ENCODE results near the gene ANKS1B.

DNA sequence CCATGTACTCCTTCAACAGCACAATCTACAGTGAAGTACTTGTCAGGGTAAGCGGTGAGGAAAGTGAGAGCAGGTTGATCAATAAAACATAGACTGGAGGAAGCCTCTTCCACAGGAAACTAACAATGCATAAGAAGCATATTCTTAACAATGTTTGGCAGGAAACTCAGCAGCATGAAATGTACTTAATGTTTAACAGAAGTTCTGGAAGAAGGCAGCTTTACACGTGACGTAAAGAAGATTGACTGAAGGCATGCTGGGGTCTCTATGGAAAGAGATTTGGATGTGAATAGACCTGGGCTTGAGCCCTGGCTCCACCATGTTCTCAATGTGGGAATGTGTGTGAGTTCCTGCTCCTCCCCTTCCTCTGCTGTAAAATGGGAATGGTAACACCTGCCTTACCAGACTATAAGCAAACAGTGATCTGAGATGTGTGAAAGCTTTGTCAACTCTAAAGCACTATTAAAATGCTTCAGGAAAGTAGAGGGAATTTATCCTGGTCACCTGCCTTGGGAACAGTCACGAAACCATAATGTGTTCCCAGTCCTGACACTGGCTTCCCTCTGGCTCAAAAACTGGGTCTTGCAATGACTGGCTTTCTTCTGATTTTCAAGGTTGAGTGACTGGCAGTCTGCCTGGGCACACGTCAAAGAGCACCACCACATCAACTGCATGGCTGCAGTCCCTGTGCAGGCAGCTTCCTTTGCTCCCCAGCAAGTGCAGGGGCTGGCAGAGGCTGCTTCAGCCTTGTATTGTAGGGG is 955.0 kb downstream of the ANKS1B start:
- TF ChIP-seq GATA2 (IDR thresholded peaks at IDR 0.05; ENCODE audit: low read depth, low read length) (no peak), GATA3 (IDR thresholded peaks at IDR 0.05; ENCODE audit: low read depth, low read length) (no peak)

All from SH-SY5Y (cell line).